A549 (cell line): ENCODE data around the gene CREM.

ENCODE experiments used
- HDAC2 ChIP-seq: fragments of 200-600 bp; sonication (generic); IDR thresholded peaks from 2 replicates; pipeline ENCODE4 v1.6.1; 2016
- HOXB5 ChIP-seq: fragments of 250-450 bp; sonication (Bioruptor Pico); IDR thresholded peaks from 2 replicates; pipeline ENCODE4 v1.5.0; 2020; ENCODE audit warnings: mild to moderate bottlenecking, moderate library complexity
- MAZ ChIP-seq: fragments of 150-350 bp; IDR thresholded peaks from 2 replicates; pipeline ENCODE4 v1.6.1; 2014; ENCODE audit warnings: antibody characterized with exemption, low read depth, low read length, borderline replicate concordance
- NPAS2 ChIP-seq: fragments of 250-450 bp; sonication (Bioruptor Pico); IDR thresholded peaks from 2 replicates; pipeline ENCODE4 v1.8.0; 2022; ENCODE audit warnings: mild to moderate bottlenecking, moderate library complexity, borderline replicate concordance
- NR3C1 ChIP-seq: fragments of >200 bp; sonication (Bioruptor Twin); formaldehyde crosslinking; IDR thresholded peaks from 3 replicates; pipeline ENCODE4 v1.6.1; 2017
- POLR2A ChIP-seq: IDR thresholded peaks from 2 replicates; pipeline ENCODE4 v1.6.1; 2012; ENCODE audit warnings: mild to moderate bottlenecking, low read length
- RAD21 ChIP-seq, 2 experiments: fragments of >200 bp in 1 of 2; sonication (Bioruptor Twin) in 1 of 2; formaldehyde crosslinking in 1 of 2; IDR thresholded peaks in 1 of 2; conservative IDR thresholded peaks in 1 of 2; 2 replicates in 1 of 2; 3 replicates in 1 of 2; pipeline ENCODE4 v1.6.1; 2012 to 2018; ENCODE audit warnings: inconsistent platforms in 1 of 2
- RCOR1 ChIP-seq: fragments of 150-350 bp; IDR thresholded peaks from 2 replicates; pipeline ENCODE4 v1.6.1; 2014; ENCODE audit warnings: antibody characterized with exemption, low read length, low read depth
- SMC3 ChIP-seq: fragments of >200 bp; sonication (Bioruptor Twin); formaldehyde crosslinking; IDR thresholded peaks from 3 replicates; pipeline ENCODE4 v1.6.1; 2018; ENCODE audit warnings: inconsistent platforms
- ZC3H11A ChIP-seq: fragments of 450-650 bp; IDR thresholded peaks from 2 replicates; pipeline ENCODE4 v1.6.1; 2014; ENCODE audit warnings: antibody characterized with exemption, mild to moderate bottlenecking
- ZFP36 ChIP-seq: fragments of 450-650 bp; IDR thresholded peaks from 2 replicates; pipeline ENCODE4 v1.6.1; 2014; ENCODE audit warnings: borderline replicate concordance; ENCODE audit not compliant: partially characterized antibody
- TF ChIP-seq, protein P1 (sequence below): fragments of >200 bp; sonication (Bioruptor Twin); formaldehyde crosslinking; IDR thresholded peaks from 3 replicates; pipeline ENCODE4 v1.5.1; 2016
- TF ChIP-seq, protein P2 (sequence below): IDR thresholded peaks from 2 replicates; pipeline ENCODE4 v1.6.1; 2012
- TF ChIP-seq, protein P3 (sequence below): fragments of 200-600 bp; sonication (generic); IDR thresholded peaks from 2 replicates; pipeline ENCODE4 v1.6.1; 2016; ENCODE audit warnings: antibody characterized with exemption, mild to moderate bottlenecking, moderate library complexity

DNA sequence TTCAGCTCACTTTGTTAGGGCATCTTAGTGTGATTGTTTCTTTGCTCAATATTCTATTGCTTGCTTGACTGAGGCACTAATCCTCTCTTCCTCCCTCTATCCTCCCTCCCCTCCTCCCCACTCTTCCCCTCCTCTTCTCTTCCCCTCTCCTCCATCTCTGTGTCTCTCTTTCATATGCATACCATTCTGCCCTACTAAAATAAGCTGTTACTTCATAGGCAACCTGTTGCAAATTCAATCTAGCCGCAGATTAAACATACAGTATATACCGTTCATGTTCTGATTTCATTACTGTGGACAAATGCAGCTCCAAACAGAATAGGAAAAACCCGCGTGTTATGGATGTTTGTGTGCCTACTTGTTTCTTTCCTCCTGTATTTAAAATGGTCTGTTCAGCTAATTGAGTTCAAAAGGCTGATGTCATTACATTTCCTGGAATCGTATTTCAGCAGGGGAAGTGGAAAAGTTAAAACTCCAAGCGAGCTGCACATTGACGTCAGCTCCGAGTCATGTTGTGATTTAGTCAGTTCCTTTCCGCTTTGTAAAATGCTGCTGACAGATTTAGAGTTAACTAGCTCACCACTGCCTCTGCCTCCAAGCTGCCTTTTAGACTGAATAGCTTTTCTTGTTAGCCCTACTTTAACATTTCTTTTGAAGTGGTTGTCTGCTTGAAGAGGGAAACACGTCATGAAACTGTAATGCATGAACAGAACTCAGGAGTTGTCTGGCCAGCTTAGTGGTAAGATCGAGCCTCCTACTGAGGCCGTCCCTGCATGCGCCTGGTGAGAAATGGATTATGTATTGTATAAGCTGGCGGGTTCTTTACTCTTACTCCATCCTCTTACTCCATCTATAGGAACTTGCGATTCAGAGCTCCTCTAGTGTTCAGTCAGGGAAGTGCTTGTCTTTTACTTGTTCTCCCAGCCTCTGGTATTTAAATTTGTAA, 69.0 kb downstream of the CREM start:
- TF ChIP-seq, protein P1, sequence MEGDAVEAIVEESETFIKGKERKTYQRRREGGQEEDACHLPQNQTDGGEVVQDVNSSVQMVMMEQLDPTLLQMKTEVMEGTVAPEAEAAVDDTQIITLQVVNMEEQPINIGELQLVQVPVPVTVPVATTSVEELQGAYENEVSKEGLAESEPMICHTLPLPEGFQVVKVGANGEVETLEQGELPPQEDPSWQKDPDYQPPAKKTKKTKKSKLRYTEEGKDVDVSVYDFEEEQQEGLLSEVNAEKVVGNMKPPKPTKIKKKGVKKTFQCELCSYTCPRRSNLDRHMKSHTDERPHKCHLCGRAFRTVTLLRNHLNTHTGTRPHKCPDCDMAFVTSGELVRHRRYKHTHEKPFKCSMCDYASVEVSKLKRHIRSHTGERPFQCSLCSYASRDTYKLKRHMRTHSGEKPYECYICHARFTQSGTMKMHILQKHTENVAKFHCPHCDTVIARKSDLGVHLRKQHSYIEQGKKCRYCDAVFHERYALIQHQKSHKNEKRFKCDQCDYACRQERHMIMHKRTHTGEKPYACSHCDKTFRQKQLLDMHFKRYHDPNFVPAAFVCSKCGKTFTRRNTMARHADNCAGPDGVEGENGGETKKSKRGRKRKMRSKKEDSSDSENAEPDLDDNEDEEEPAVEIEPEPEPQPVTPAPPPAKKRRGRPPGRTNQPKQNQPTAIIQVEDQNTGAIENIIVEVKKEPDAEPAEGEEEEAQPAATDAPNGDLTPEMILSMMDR: peak; percentile 75
- TF ChIP-seq MAZ (no peak), HOXB5 (CRISPR knock-in tag) (no peak), NR3C1 (no peak), ZFP36 (no peak), POLR2A (no peak), RAD21 (conservative IDR thresholded peaks at IDR 0.05 in 1 of 2, IDR thresholded peaks at IDR 0.05 in 1 of 2) (peak; percentile 55 to 58; a peak in 4 of 5 replicates), HDAC2 (no peak), ZC3H11A (no peak), NPAS2 (CRISPR knock-in tag) (no peak), SMC3 (peak; percentile 30; the same call in 1 of the 3 replicates), RCOR1 (no peak)
- TF ChIP-seq, protein P2, sequence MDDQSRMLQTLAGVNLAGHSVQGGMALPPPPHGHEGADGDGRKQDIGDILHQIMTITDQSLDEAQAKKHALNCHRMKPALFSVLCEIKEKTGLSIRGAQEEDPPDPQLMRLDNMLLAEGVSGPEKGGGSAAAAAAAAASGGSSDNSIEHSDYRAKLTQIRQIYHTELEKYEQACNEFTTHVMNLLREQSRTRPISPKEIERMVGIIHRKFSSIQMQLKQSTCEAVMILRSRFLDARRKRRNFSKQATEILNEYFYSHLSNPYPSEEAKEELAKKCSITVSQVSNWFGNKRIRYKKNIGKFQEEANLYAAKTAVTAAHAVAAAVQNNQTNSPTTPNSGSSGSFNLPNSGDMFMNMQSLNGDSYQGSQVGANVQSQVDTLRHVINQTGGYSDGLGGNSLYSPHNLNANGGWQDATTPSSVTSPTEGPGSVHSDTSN: no peak
- TF ChIP-seq, protein P3, sequence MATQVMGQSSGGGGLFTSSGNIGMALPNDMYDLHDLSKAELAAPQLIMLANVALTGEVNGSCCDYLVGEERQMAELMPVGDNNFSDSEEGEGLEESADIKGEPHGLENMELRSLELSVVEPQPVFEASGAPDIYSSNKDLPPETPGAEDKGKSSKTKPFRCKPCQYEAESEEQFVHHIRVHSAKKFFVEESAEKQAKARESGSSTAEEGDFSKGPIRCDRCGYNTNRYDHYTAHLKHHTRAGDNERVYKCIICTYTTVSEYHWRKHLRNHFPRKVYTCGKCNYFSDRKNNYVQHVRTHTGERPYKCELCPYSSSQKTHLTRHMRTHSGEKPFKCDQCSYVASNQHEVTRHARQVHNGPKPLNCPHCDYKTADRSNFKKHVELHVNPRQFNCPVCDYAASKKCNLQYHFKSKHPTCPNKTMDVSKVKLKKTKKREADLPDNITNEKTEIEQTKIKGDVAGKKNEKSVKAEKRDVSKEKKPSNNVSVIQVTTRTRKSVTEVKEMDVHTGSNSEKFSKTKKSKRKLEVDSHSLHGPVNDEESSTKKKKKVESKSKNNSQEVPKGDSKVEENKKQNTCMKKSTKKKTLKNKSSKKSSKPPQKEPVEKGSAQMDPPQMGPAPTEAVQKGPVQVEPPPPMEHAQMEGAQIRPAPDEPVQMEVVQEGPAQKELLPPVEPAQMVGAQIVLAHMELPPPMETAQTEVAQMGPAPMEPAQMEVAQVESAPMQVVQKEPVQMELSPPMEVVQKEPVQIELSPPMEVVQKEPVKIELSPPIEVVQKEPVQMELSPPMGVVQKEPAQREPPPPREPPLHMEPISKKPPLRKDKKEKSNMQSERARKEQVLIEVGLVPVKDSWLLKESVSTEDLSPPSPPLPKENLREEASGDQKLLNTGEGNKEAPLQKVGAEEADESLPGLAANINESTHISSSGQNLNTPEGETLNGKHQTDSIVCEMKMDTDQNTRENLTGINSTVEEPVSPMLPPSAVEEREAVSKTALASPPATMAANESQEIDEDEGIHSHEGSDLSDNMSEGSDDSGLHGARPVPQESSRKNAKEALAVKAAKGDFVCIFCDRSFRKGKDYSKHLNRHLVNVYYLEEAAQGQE: no peak
